ENCODE data around the gene MCTP2.

MCTP2 gene

DNA sequence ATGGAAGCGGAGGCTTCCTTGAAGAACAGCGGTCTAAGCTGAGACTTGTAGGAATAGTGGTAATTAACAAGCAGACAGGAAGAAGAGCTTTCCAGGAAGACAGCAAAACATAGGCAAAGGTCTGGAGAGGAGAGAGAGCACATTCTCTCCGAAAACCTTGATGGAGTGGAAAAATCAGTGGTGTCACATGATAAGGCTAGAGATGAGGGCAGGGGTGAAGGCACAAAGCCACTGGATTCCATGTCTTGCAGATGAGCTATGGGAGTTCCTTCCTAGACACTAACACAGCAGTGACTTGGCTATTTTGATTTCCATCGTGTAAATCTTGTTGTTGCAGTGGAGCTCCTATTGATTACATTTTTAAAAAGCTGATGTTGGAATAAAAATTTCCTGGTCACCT, 132.0 kb downstream of the MCTP2 start:
- no peak for DNase-seq

GRCh38 chr15:94366781-94367180, 135.4 kb downstream of the MCTP2 start:
- DNase-seq = no peak

GRCh38 chr15:94367726-94368535, 136.6 kb downstream of the MCTP2 start:
- DNase-seq = no peak

GRCh38 chr15:94370206-94370935, 139.0 kb downstream of the MCTP2 start:
- no peak for DNase-seq

DNA sequence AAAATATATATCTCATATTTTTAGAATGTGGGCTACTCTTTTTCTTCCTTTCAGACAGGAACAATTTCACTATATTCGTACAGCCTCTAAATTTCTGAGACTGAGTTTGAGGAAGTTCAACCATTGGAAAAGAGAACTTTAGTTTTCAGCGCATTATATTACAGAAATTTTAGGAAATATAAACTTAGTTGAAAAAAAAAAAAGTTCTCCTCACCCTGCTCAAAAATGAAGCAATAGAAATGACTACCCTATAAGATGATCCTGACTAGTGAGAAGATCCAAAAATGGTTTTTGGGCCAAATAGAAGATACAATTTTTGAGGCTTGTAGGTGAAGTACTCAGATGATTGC, 139.6 kb downstream of the MCTP2 start:
- no peak for DNase-seq

DNA sequence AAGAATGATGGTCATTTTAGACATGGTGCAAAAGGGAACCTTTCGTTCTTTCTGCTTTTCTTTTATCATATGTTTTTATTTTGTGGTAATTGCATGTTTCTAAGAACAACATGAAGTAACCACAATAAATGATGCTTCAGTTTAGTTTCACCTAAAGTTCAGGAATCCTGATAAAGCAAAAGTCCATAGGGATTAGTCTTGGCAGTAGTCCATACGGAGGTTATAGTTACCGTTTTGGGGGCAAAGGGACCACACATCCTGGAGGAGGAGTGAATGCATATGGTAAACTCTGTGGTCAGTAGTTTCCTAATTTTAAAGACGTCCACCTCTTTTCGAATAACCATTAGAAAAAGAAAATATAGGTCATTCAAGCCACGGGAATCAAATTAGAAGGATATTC, 141.5 kb downstream of the MCTP2 start:
- no peak for DNase-seq

- DNase-seq = no peak
These were observed 144.6 kb downstream of the MCTP2 start for GRCh38 chr15:94375997-94376396.

DNA sequence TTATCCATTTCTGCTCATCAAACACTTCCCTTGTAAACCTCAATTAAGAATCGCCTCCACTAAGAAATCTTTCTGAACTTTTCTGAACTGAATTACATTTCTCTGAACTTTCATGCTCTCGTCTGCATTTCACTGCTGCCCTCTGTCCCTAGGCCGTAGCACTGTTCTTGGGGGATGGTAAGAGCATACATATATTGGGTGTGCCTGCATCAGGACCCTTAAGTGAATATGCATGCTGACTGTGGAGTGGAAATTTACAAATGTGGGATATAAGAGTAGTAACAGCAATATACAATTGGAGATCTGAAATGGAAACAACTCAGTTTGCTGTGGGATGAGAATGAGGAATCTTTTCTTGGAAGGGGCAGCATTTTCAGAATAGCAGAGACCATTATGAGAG, 148.6 kb downstream of the MCTP2 start:
- no peak for DNase-seq

- DNase-seq = no peak
These were observed 149.4 kb downstream of the MCTP2 start for GRCh38 chr15:94380798-94381197.

GRCh38 chr15:94381384-94381783, 150.0 kb downstream of the MCTP2 start:
- no peak for DNase-seq

- no peak for DNase-seq
These were observed 151.7 kb downstream of the MCTP2 start for GRCh38 chr15:94383041-94383440.

DNA sequence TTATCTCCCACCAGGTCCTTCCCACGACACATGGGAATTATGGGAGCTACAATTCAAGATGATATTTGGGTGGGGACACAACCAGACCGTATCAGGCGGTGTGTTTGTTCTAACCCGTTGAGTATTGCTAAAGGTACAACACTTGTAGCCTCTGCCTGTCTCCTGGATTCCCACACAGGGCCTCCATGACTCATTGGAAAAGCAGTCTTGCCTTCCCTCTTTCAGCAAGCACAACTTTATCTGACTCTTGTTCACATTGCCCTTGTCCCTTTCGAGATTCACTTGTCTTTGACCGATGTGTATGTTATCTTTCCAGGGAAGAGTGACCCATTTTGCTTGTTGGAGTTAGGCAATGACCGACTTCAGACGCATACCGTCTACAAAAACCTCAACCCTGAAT, 152.3 kb downstream of the MCTP2 start:
- no peak for DNase-seq

GRCh38 chr15:94385441-94385840, 154.1 kb downstream of the MCTP2 start:
- no peak for DNase-seq

DNA sequence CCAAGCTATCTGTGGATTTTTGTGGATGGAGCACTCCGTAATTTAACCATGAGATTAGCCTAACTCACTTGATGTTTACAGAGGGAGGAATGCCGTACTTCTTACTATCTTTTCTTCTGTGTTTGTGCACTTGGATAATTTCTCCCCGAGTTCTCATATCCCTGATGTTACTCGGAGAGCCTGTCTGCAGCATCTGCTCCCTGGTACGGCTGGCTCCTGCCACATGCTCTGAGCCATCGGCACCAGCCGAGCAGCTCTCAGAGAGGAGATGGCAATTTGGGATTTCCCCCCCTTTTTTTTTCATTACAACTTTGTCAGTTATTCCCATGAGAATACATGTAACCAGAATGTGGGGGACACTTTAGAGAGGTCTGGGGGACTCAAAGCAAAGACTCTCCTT, 155.0 kb downstream of the MCTP2 start:
- DNase-seq = no peak

DNA sequence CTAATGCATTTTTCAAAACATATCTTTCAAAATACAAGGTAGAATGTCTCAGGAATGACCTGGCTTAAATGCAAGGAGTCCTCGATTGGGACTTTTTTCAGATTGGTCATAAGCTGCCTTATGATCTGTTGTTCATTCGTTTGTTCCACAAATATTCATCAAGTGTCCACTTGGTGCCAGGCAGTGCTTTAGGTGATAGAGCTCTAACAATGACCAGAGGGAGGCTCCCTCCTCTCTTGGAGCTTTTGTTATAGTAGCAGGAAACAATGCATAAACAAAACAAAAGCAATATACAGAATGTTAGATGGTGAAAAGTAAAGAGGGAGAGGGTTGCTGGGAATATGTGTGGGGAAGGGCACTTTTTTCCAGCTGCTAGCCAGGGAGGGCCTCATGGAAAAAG, 156.1 kb downstream of the MCTP2 start:
- DNase-seq = no peak

DNA sequence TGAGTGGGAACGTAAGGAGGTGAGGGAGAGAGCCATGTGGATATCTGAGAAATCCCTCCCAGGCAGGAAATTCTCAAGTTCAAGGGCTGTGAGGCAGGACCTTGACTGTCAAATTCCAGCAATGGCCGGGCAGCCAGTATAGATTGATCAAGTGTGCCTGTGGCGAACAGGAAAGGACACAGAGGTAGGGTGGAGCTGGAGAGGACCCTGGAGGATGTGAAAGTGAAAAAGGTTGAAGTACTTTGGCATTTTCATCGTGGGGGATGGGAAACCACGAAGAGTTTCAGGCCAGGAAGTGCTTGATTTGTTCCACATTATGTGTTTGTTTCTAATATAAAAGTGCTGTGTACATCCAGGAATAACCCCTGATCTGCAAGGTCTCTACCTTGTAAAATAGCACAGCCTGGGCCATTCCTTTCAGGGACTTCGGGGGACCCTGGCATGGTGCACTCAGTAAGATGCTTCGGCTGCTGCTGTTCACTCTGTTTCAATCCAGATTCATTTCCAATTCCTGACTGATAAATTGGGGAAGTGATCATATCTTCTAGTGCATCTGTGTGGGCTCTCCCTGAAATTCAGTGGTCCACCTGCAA, 156.6 kb downstream of the MCTP2 start:
- no peak for DNase-seq

DNA sequence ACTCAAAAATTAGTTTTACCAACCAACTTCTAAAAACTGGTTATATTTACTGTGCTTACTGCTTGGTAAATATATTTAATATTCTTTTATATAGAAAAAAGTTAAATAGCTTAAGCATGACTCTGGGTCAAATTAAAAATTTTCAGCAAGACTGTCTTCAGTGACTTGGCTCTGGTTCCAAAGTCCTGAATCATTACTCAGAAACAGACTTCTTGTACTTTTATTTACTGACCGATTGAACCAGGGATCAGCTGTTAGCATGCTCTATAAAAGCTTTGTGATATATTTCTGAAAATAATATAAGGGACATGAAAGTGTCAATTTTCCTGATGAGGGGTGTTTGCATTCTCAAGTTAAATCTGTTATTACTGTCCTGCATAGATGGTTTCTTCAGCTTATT, 164.3 kb downstream of the MCTP2 start:
- no peak for DNase-seq

DNA sequence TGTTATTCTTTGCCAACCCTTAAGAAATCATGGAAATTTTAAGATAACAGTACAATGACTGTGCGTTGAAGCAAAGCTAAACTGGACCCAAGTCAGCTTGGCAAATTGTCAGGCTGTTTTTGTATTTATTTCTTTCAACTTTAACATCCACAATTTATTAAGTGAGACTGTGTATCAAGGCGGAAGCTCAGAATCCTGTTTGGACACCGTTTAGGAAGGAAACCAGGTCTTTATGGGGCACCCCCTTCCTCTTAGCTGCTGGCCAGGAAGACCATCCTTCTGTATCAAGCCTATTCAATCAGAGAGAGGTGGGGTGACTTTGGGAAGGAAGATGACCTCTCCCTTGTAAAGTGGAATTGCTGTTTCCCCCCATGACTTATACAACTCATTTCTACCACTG, 166.0 kb downstream of the MCTP2 start:
- DNase-seq = no peak

DNA sequence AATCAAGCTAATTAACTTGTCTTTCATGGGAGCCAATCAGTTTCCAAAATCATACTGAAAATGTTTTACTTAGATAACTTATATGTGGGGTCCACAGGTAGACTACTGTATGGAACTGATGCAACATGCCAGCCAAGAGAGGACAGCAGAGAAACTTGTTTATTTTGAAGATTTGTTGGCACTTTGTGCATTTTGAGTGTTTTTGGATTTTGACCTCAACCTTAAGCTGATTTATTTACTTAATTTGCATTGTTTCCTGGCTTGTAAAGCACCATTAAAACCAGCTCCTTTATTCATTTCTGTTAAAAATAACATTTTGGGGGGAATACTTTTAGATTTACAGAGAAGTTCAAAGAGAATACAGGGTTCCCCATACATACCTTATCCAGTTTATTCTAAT, 166.6 kb downstream of the MCTP2 start:
- DNase-seq = no peak

- no peak for DNase-seq
These were observed 169.4 kb downstream of the MCTP2 start for GRCh38 chr15:94400526-94401298.

DNA sequence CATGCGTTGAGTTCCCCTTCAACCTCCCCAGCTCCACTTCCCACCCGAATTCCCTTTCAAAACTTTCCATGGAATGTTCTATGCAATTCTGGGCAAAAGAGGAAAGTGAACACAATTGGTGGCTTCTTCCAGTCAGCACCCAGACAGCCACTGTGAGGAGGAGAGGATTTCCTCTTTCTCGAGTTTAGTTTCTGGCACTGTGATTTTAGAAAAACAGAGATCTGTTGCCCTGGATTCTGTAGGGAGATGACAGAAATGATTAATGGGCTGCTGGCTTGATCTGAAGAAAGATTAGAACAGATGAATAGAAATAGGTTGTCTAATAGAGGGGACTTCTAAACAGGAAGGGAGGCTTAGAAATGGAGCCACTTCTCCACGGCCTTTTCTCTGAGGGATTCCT, 172.0 kb downstream of the MCTP2 start:
- no peak for DNase-seq

DNA sequence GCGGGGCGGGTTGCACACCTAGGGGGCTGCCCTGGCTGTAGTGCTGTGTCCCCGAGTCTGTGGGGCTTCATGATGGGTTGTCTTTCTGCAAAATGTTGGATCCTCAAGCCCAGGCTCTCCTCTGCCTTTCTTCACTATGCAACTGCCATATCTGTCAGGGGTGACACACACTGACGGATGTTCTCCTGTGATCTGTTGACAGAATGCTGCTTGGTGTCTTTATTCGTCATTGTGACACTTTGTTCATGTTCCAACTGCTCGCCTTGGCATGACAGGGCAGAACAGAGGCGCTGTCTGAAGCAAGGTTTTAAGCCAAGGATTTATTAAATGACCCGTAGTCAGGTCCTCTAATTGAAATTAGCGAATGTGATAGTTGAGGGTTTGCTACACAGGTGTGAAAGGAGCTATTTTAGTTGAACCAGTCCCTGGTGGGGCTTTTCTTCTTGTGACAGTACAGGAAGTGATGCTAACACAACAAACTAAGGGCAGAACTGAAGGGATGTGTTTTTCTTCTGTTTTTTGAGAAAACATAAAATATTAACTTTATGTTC, 173.4 kb downstream of the MCTP2 start:
- no peak for DNase-seq

- no peak for DNase-seq
These were observed 179.9 kb downstream of the MCTP2 start for GRCh38 chr15:94411285-94411684.

All from right hindlimb (tissue), 1 donor.